HFFc6 (cell line): ENCODE data around the gene SLC8A2. TPM values are rescaled to one million over a fixed set of nuclear protein-coding genes. Genes with fewer than 3 reads are reported as not detected.

ENCODE experiments used
- DNase-seq: peaks from one replicate; pipeline ENCODE4 v3.0.0-alpha.2; 2018
- H3K27ac Mint-ChIP-seq: 2 replicates; pipeline ENCODE4 v1.8.0; 2020; ENCODE audit warnings: mild to moderate bottlenecking, mixed read lengths
- H3K27me3 Mint-ChIP-seq: 2 replicates; pipeline ENCODE4 v1.8.0; 2021; ENCODE audit warnings: mild to moderate bottlenecking, moderate library complexity, mixed read lengths; ENCODE audit not compliant: insufficient read depth
- H3K36me3 Mint-ChIP-seq: 2 replicates; pipeline ENCODE4 v1.8.0; 2021; ENCODE audit warnings: low read depth, mixed read lengths
- H3K4me1 Mint-ChIP-seq: 2 replicates; pipeline ENCODE4 v1.8.0; 2020; ENCODE audit warnings: low read depth, mixed read lengths
- H3K4me3 Mint-ChIP-seq: 2 replicates; pipeline ENCODE4 v1.8.0; 2020; ENCODE audit warnings: mild to moderate bottlenecking, moderate library complexity, mixed read lengths
- H3K9me3 Mint-ChIP-seq: 2 replicates; pipeline ENCODE4 v1.8.0; 2020; ENCODE audit warnings: mild to moderate bottlenecking, mixed read lengths
- CTCF ChIP-seq: fragments of 200-600 bp; sonication (generic); IDR thresholded peaks from 2 replicates; pipeline ENCODE4 v1.5.0; 2021; ENCODE audit warnings: antibody characterized with exemption, mild to moderate bottlenecking
- long read RNA-seq: library from polyadenylated mRNA; unstranded; transcript quantifications from one replicate; pipeline ENCODE4 v2.0.0, GENCODE V29; 2019
- total RNA-seq, 6 experiments: library from RNA; stranded (reverse); fragmentation: NEBNext Ultra II Directional; extraction: Animal tissue kit (Norgen Biotek cat#: 25700); gene quantifications; 2 replicates in 1 of 6; 3 replicates in 5 of 6; pipeline ENCODE4 v1.2.3, GENCODE V29; 2021

SLC8A2 gene
- not detected for total RNA-seq
- long read RNA-seq: 0 reads

- H3K36me3 Mint-ChIP-seq: no peaks in the 10 kb centered on the region
- H3K27ac Mint-ChIP-seq: no peak within 1 kb of the TSS
- H3K4me3 Mint-ChIP-seq: no peak within 1 kb of the TSS
- no peaks in the 10 kb centered on the region for H3K9me3 Mint-ChIP-seq
- peaks cover 37% of the 10 kb centered on the region for H3K27me3 Mint-ChIP-seq
- TF ChIP-seq CTCF: no peak
- peaks cover 11% of the 10 kb centered on the region for H3K4me1 Mint-ChIP-seq
- peak; percentile 42 for DNase-seq
Observed at GRCh38 chr19:47471733-47472457, at the start of gene SLC8A2. TSS of gene SLC8A2 (minus strand) at chr19:47471893. CDS start at chr19:47466403, 5,490 bp downstream.

GRCh38 chr19:47520839-47521238 is 49.1 kb upstream of the SLC8A2 start:
- DNase-seq: no peak
- TF ChIP-seq CTCF: no peak
- H3K27me3 Mint-ChIP-seq: peaks cover 15% of the 10 kb centered on the region
- H3K4me3 Mint-ChIP-seq: no peak overlapping the region
- H3K9me3 Mint-ChIP-seq: no peaks in the 10 kb centered on the region
- peaks cover 14% of the 10 kb centered on the region; the same call in 1 of the 2 replicates for H3K4me1 Mint-ChIP-seq
- H3K27ac Mint-ChIP-seq: no peak overlapping the region
- no peaks in the 10 kb centered on the region for H3K36me3 Mint-ChIP-seq

GRCh38 chr19:47520343-47520806 is 48.7 kb upstream of the SLC8A2 start:
- Mint-ChIP-seq H3K4me3 (no peak overlapping the region), H3K36me3 (no peaks in the 10 kb centered on the region), H3K27ac (no peak overlapping the region), H3K27me3 (peaks cover 19% of the 10 kb centered on the region), H3K9me3 (no peaks in the 10 kb centered on the region), H3K4me1 (peaks cover 18% of the 10 kb centered on the region; the same call in 1 of the 2 replicates)
- DNase-seq: no peak
- TF ChIP-seq CTCF: no peak

GRCh38 chr19:47518854-47519253 is 47.2 kb upstream of the SLC8A2 start:
- H3K27ac Mint-ChIP-seq: no peak overlapping the region
- no peak overlapping the region for H3K4me3 Mint-ChIP-seq
- no peak for TF ChIP-seq CTCF
- peaks cover 25% of the 10 kb centered on the region for H3K27me3 Mint-ChIP-seq
- peaks cover 22% of the 10 kb centered on the region for H3K4me1 Mint-ChIP-seq
- H3K9me3 Mint-ChIP-seq: no peaks in the 10 kb centered on the region
- H3K36me3 Mint-ChIP-seq: peaks cover 9% of the 10 kb centered on the region
- DNase-seq: no peak

GRCh38 chr19:47518139-47518538 is 46.4 kb upstream of the SLC8A2 start:
- Mint-ChIP-seq H3K9me3 (no peaks in the 10 kb centered on the region), H3K4me1 (peaks cover 23% of the 10 kb centered on the region), H3K27me3 (peaks cover 25% of the 10 kb centered on the region), H3K27ac (no peak overlapping the region), H3K4me3 (no peak overlapping the region), H3K36me3 (peaks cover 9% of the 10 kb centered on the region)
- no peak for DNase-seq
- TF ChIP-seq CTCF: no peak
